Astrocyte (in vitro differentiated cells and primary cell): ENCODE data around the gene ATXN10. TPM values are rescaled to one million over a fixed set of nuclear protein-coding genes. Genes with fewer than 3 reads are reported as not detected.
A peak's percentile ranks its signal among the peaks of the same experiment; 100 is the strongest.

Source experiments
- DNase-seq: peaks from one replicate; pipeline ENCODE4 v3.0.0-alpha.2; 2010; ENCODE audit warnings: low read depth
- FAIRE-seq: peaks from 2 replicates; lab custom pipeline; 2011; peaks lifted over from hg19 to GRCh38; lab: Jason Lieb, UNC
- H2AFZ ChIP-seq: 2 replicates; pipeline ENCODE4 v1.6.0; 2012; ENCODE audit warnings: low read depth, low read length, inconsistent platforms
- H3K27ac ChIP-seq: 2 replicates; pipeline ENCODE4 v1.5.1; 2011; ENCODE audit warnings: low read depth, low read length, inconsistent platforms
- H3K27me3 ChIP-seq: 2 replicates; pipeline ENCODE4 v1.6.0; 2011; ENCODE audit warnings: low read length, inconsistent platforms; ENCODE audit not compliant: insufficient read depth
- H3K36me3 ChIP-seq: 2 replicates; pipeline ENCODE4 v1.5.1; 2011; ENCODE audit warnings: low read length, inconsistent platforms; ENCODE audit not compliant: insufficient read depth
- H3K4me1 ChIP-seq: 2 replicates; pipeline ENCODE4 v1.5.1; 2011; ENCODE audit warnings: low read length, inconsistent platforms; ENCODE audit not compliant: insufficient read depth
- H3K4me2 ChIP-seq: 2 replicates; pipeline ENCODE4 v1.6.0; 2012; ENCODE audit warnings: low read length, inconsistent platforms
- H3K4me3 ChIP-seq: 2 replicates; pipeline ENCODE4 v1.5.1; 2011; ENCODE audit warnings: low read depth, mild to moderate bottlenecking, low read length, inconsistent platforms; ENCODE audit not compliant: insufficient read depth
- H3K79me2 ChIP-seq: 2 replicates; pipeline ENCODE4 v1.6.0; 2012; ENCODE audit warnings: mild to moderate bottlenecking, low read length, inconsistent platforms; ENCODE audit not compliant: insufficient read depth
- H3K9ac ChIP-seq: 2 replicates; pipeline ENCODE4 v1.6.0; 2012; ENCODE audit warnings: mild to moderate bottlenecking, low read length, inconsistent platforms
- H3K9me3 ChIP-seq: 2 replicates; pipeline ENCODE4 v1.5.1; 2012; ENCODE audit warnings: low read depth, mild to moderate bottlenecking, low read length, inconsistent platforms; ENCODE audit not compliant: insufficient read depth
- H4K20me1 ChIP-seq: 2 replicates; pipeline ENCODE4 v1.6.0; 2012; ENCODE audit warnings: low read length, inconsistent platforms; ENCODE audit not compliant: insufficient read depth
- H3K27ac Mint-ChIP-seq: one replicate; pipeline ENCODE4 v1.8.0; 2021; ENCODE audit warnings: mild to moderate bottlenecking, mixed read lengths; ENCODE audit not compliant: unreplicated experiment
- H3K27me3 Mint-ChIP-seq: one replicate; pipeline ENCODE4 v1.8.0; 2021; ENCODE audit warnings: low read depth, mixed read lengths; ENCODE audit not compliant: unreplicated experiment
- H3K36me3 Mint-ChIP-seq: one replicate; pipeline ENCODE4 v1.8.0; 2021; ENCODE audit warnings: low read depth, mixed read lengths; ENCODE audit not compliant: unreplicated experiment
- H3K4me1 Mint-ChIP-seq: one replicate; pipeline ENCODE4 v1.8.0; 2021; ENCODE audit warnings: low read depth, mixed read lengths; ENCODE audit not compliant: unreplicated experiment
- H3K4me3 Mint-ChIP-seq: one replicate; pipeline ENCODE4 v1.8.0; 2021; ENCODE audit warnings: mild to moderate bottlenecking, moderate library complexity, mixed read lengths; ENCODE audit not compliant: unreplicated experiment
- H3K9me3 Mint-ChIP-seq: one replicate; pipeline ENCODE4 v1.8.0; 2021; ENCODE audit warnings: mild to moderate bottlenecking, mixed read lengths; ENCODE audit not compliant: unreplicated experiment
- CTCF ChIP-seq: IDR thresholded peaks from 2 replicates; pipeline ENCODE4 v1.5.1; 2011; ENCODE audit warnings: low read depth, mild to moderate bottlenecking, inconsistent platforms, low read length, moderate library complexity; ENCODE audit not compliant: insufficient read depth
- EZH2 ChIP-seq: IDR thresholded peaks from 2 replicates; pipeline ENCODE4 v1.6.1; 2012; ENCODE audit warnings: mild to moderate bottlenecking, low read length, inconsistent platforms; ENCODE audit not compliant: insufficient read depth
- total RNA-seq: library from RNA; stranded (reverse); gene quantifications from 2 replicates; pipeline ENCODE4 v1.2.1, GENCODE V29; 2021

The ATXN10 gene
- total RNA-seq, 1 donor from 2014 or later: 195 TPM

GRCh38 chr22:45754822-45755221 lies 83.2 kb downstream of the ATXN10 start:
- peaks cover 36% of the 10 kb centered on the region for H3K79me2 ChIP-seq
- peaks cover 4% of the 10 kb centered on the region for H3K4me1 Mint-ChIP-seq
- peaks cover 10% of the 10 kb centered on the region for H3K36me3 Mint-ChIP-seq

GRCh38 chr22:45756558-45756957 lies 84.9 kb downstream of the ATXN10 start:
- H4K20me1 ChIP-seq: peaks cover 54% of the 10 kb centered on the region
- no peaks in the 10 kb centered on the region for H3K9me3 ChIP-seq
- H3K27ac ChIP-seq: no peak overlapping the region
- peaks cover 7% of the 10 kb centered on the region for H3K4me1 ChIP-seq
- Mint-ChIP-seq H3K27me3 (no peaks in the 10 kb centered on the region), H3K4me3 (no peak overlapping the region), H3K27ac (no peak overlapping the region), H3K36me3 (peaks cover 17% of the 10 kb centered on the region), H3K9me3 (no peaks in the 10 kb centered on the region), H3K4me1 (peaks cover 6% of the 10 kb centered on the region)
- DNase-seq (peak; percentile 30), FAIRE-seq (no peak)
- no peak overlapping the region for H2AFZ ChIP-seq
- H3K27me3 ChIP-seq: no peaks in the 10 kb centered on the region
- H3K4me2 ChIP-seq: peak overlapping the region; percentile 46
- TF ChIP-seq CTCF (no peak), EZH2 (no peak)
- H3K4me3 ChIP-seq: no peak overlapping the region
- peaks cover 44% of the 10 kb centered on the region for H3K79me2 ChIP-seq
- H3K9ac ChIP-seq: no peak overlapping the region
- peaks cover 5% of the 10 kb centered on the region for H3K36me3 ChIP-seq

More at GRCh38 chr22:45754822-45755221, 83.2 kb downstream of the ATXN10 start:
- no peak for FAIRE-seq
- Histone ChIP-seq H4K20me1 (peaks cover 55% of the 10 kb centered on the region), H3K9me3 (no peaks in the 10 kb centered on the region), H3K4me1 (peaks cover 7% of the 10 kb centered on the region), H3K4me3 (no peak overlapping the region), H3K9ac (no peak overlapping the region), H3K36me3 (peaks cover 5% of the 10 kb centered on the region), H3K4me2 (no peak overlapping the region), H2AFZ (no peak overlapping the region), H3K27ac (no peak overlapping the region), H3K27me3 (no peaks in the 10 kb centered on the region)
- Mint-ChIP-seq H3K27ac (no peak overlapping the region), H3K27me3 (no peaks in the 10 kb centered on the region), H3K9me3 (no peaks in the 10 kb centered on the region), H3K4me3 (no peak overlapping the region)
- TF ChIP-seq EZH2 (no peak), CTCF (no peak)
- no peak for DNase-seq

- no peak for TF ChIP-seq CTCF
- TF ChIP-seq EZH2: no peak
- Mint-ChIP-seq H3K27me3 (no peaks in the 10 kb centered on the region), H3K4me3 (no peak overlapping the region), H3K27ac (no peak overlapping the region), H3K9me3 (no peaks in the 10 kb centered on the region), H3K4me1 (peaks cover 8% of the 10 kb centered on the region), H3K36me3 (peaks cover 17% of the 10 kb centered on the region)
- no peak overlapping the region for H2AFZ ChIP-seq
- H3K4me1 ChIP-seq: peaks cover 9% of the 10 kb centered on the region
- no peaks in the 10 kb centered on the region for H3K9me3 ChIP-seq
- peak overlapping the region; percentile 46 for H3K4me2 ChIP-seq
- H3K9ac ChIP-seq: peak overlapping the region; percentile 25
- H3K4me3 ChIP-seq: no peak overlapping the region
- peaks cover 52% of the 10 kb centered on the region for H4K20me1 ChIP-seq
- H3K27ac ChIP-seq: peak overlapping the region; percentile 27
- H3K79me2 ChIP-seq: peaks cover 43% of the 10 kb centered on the region
- no peaks in the 10 kb centered on the region for H3K27me3 ChIP-seq
- H3K36me3 ChIP-seq: peaks cover 4% of the 10 kb centered on the region
- DNase-seq (peak; percentile 46), FAIRE-seq (no peak)
These were observed 85.4 kb downstream of the ATXN10 start for GRCh38 chr22:45757068-45757467.
